CD14-positive monocyte (primary cell): ENCODE measurements around the gene MDP1. TPM values are rescaled to one million over a fixed set of nuclear protein-coding genes. Genes with fewer than 3 reads are reported as not detected.
A peak's percentile ranks its signal among the peaks of the same experiment; 100 is the strongest.

Source experiments
- DNase-seq, 3 donors: peaks; one replicate each; pipeline ENCODE4 v3.0.0-alpha.2; 2011 to 2022
- H2AFZ ChIP-seq: 2 replicates; pipeline ENCODE4 v1.6.0; 2012; ENCODE audit warnings: mild to moderate bottlenecking, low read depth, low read length, inconsistent platforms; ENCODE audit not compliant: insufficient read depth, poor library complexity, severe bottlenecking
- H3K27ac ChIP-seq, 2 donors: 1 replicate in 1 of 2; 2 replicates in 1 of 2; pipeline ENCODE4 v1.5.1; 2012 to 2013; ENCODE audit warnings: low read length in 2 of 2, control low read depth in 1 of 2, inconsistent platforms in 1 of 2, low read depth in 1 of 2, mild to moderate bottlenecking in 1 of 2
- H3K27me3 ChIP-seq, 2 donors: one replicate each; pipeline versions ENCODE4 v1.6.0 to v1.6.1; 2011 to 2013; ENCODE audit warnings: low read length in 2 of 2; ENCODE audit not compliant: control insufficient read depth in 2 of 2, insufficient read depth in 2 of 2
- H3K36me3 ChIP-seq, 2 donors: replicated peaks in 1 of 2; 1 replicate in 1 of 2; 2 replicates in 1 of 2; pipeline versions ENCODE4 v1.5.1 to v1.6.1; 2012 to 2013; ENCODE audit warnings: low read length in 2 of 2, control low read depth in 1 of 2, inconsistent platforms in 1 of 2, mild to moderate bottlenecking in 1 of 2; ENCODE audit not compliant: insufficient read depth in 2 of 2, control insufficient read depth in 1 of 2
- H3K4me1 ChIP-seq, 2 donors: 1 replicate in 1 of 2; 2 replicates in 1 of 2; pipeline versions ENCODE4 v1.5.1 to v1.6.1; 2012 to 2013; ENCODE audit warnings: low read length in 2 of 2, control low read depth in 1 of 2, inconsistent platforms in 1 of 2, mild to moderate bottlenecking in 1 of 2, moderate library complexity in 1 of 2; ENCODE audit not compliant: insufficient read depth in 2 of 2, control insufficient read depth in 1 of 2
- H3K4me2 ChIP-seq: replicated peaks from 2 replicates; pipeline ENCODE3; 2012; ENCODE audit warnings: low read length, moderate library complexity, mild to moderate bottlenecking; ENCODE audit not compliant: poor library complexity, severe bottlenecking; ENCODE audit errors: extremely low read depth
- H3K4me3 ChIP-seq, 3 experiments: fragments of 200-600 bp in 1 of 3; sonication (generic) in 1 of 3; replicated peaks in 1 of 3; 1 replicate in 2 of 3; 2 replicates in 1 of 3; pipeline ENCODE4 v1.5.1; 2011 to 2013; ENCODE audit warnings: low read length in 3 of 3, mild to moderate bottlenecking in 3 of 3, control low read depth in 2 of 3, low read depth in 2 of 3, inconsistent platforms in 1 of 3, moderate library complexity in 1 of 3
- H3K79me2 ChIP-seq: 2 replicates; pipeline ENCODE4 v1.6.0; 2012; ENCODE audit warnings: mild to moderate bottlenecking, control low read depth, inconsistent platforms, low read length, moderate library complexity; ENCODE audit not compliant: insufficient read depth
- H3K9ac ChIP-seq: 2 replicates; pipeline ENCODE4 v1.6.0; 2017; ENCODE audit warnings: low read length, mild to moderate bottlenecking; ENCODE audit not compliant: insufficient read depth, poor library complexity, severe bottlenecking
- H3K9me3 ChIP-seq, 2 donors: replicated peaks in 1 of 2; 1 replicate in 1 of 2; 2 replicates in 1 of 2; pipeline versions ENCODE4 v1.5.1 to v1.6.1; 2012 to 2013; ENCODE audit warnings: low read length in 2 of 2, control low read depth in 1 of 2; ENCODE audit not compliant: control insufficient read depth in 1 of 2, insufficient read depth in 1 of 2
- H4K20me1 ChIP-seq: 2 replicates; pipeline ENCODE4 v1.6.0; 2012; ENCODE audit warnings: mild to moderate bottlenecking, low read length, control low read depth, moderate library complexity; ENCODE audit not compliant: insufficient read depth
- H3K27ac Mint-ChIP-seq, 7 donors: one replicate each; pipeline ENCODE4 v1.8.0; 2020; ENCODE audit warnings: mild to moderate bottlenecking in 7 of 7, mixed read lengths in 7 of 7, moderate library complexity in 6 of 7, inconsistent platforms in 2 of 7
- H3K27me3 Mint-ChIP-seq, 3 donors: one replicate each; pipeline ENCODE4 v1.8.0; 2021 to 2022; ENCODE audit warnings: low read depth in 3 of 3, mild to moderate bottlenecking in 3 of 3, mixed read lengths in 3 of 3, moderate library complexity in 3 of 3, inconsistent platforms in 1 of 3
- H3K36me3 Mint-ChIP-seq, 2 donors: one replicate each; pipeline ENCODE4 v1.8.0; 2020; ENCODE audit warnings: mixed read lengths in 2 of 2, inconsistent platforms in 1 of 2, mild to moderate bottlenecking in 1 of 2
- H3K4me1 Mint-ChIP-seq: one replicate; pipeline ENCODE4 v1.8.0; 2020; ENCODE audit warnings: mild to moderate bottlenecking, mixed read lengths
- H3K4me3 Mint-ChIP-seq, 2 donors: one replicate each; pipeline ENCODE4 v1.8.0; 2020; ENCODE audit warnings: mild to moderate bottlenecking in 2 of 2, mixed read lengths in 2 of 2, moderate library complexity in 1 of 2
- H3K9me3 Mint-ChIP-seq, 7 donors: one replicate each; pipeline ENCODE4 v1.8.0; 2020 to 2022; ENCODE audit warnings: mixed read lengths in 7 of 7, mild to moderate bottlenecking in 6 of 7, moderate library complexity in 6 of 7, inconsistent platforms in 2 of 7
- CTCF ChIP-seq: fragments of 200-600 bp; IDR thresholded peaks from one replicate; pipeline ENCODE4 v1.8.0; 2022; ENCODE audit warnings: antibody characterized with exemption, mild to moderate bottlenecking
- WGBS: methylation state at CpG from one replicate; pipeline ENCODE4 v1.1.5; 2013; ENCODE audit warnings: missing lambda C conversion rate; ENCODE audit not compliant: insufficient coverage; 5-methylcytosine and 5-hydroxymethylcytosine counted together
- intact Hi-C, 2 donors: fragments of 100-400 bp; cut with micrococcal nuclease; formaldehyde crosslinking; loops; one replicate each; pipeline versions ENCODE4 v1.15.0 to v1.15.1; 2023
- polyA plus RNA-seq, 3 donors: library from polyadenylated mRNA; depleted of rRNA in 1 of 3; unstranded in 2 of 3; stranded (reverse) in 1 of 3; fragments of 300-500 nt in 2 of 3; fragments of >200 nt in 1 of 3; fragmentation: Illumina TruSeq in 2 of 3; gene quantifications; 1 replicate in 2 of 3; 2 replicates in 1 of 3; pipeline ENCODE4 v1.2.3, GENCODE V29; 2012 to 2021

The MDP1 gene
- polyA plus RNA-seq, 3 donors: 17.5 to 49.6 (median 37.5) TPM

GRCh38 chr14:24195186-24196070, 20.4 kb downstream of the MDP1 start, which contains the start of gene TM9SF1:
TM9SF1 (minus strand) TSS chr14:24195441; CDS start chr14:24195019, 422 bp downstream.
- Histone ChIP-seq H3K79me2 (peaks cover 63% of the 10 kb centered on the region), H3K9me3 (no peaks in the 10 kb centered on the region), H3K4me1 (peaks cover 23 to 31% of the 10 kb centered on the region in 2 donors), H3K27me3 (no peaks in the 10 kb centered on the region), H4K20me1 (no peaks in the 10 kb centered on the region), H3K27ac (peak within 1 kb of the TSS; percentile 77 to 94), H3K9ac (peak within 1 kb of the TSS; percentile 97), H3K4me3 (peak within 1 kb of the TSS; percentile 79 to 87 (median 86)), H3K4me2 (peak within 1 kb of the TSS; percentile 74), H3K36me3 (peaks cover 21 to 25% of the 10 kb centered on the region in 2 donors), H2AFZ (peak within 1 kb of the TSS; percentile 92)
- WGBS: under 1% methylated on average over 88 of the region's 89 CpGs
- H3K4me1 Mint-ChIP-seq: peaks cover 42% of the 10 kb centered on the region
- intact Hi-C loops: loop anchor here (5.0 kb wide), 1 partner anchor 37 kb away; the partner anchor contains the start of genes GMPR2 (in 2 of the 2) and NEDD8 (in 2 of the 2)
- H3K9me3 Mint-ChIP-seq: peaks cover 0 to 6% (median 4%) of the 10 kb centered on the region in 7 donors
- H3K27ac Mint-ChIP-seq: peak within 1 kb of the TSS; percentile 94 to 97 (median 96)
- peaks cover 37 to 50% of the 10 kb centered on the region in 2 donors for H3K36me3 Mint-ChIP-seq
- no peak for TF ChIP-seq CTCF
- DNase-seq: peak; percentile 77 to 87 (median 83)
- H3K4me3 Mint-ChIP-seq: peak within 1 kb of the TSS; percentile 95 to 97
- H3K27me3 Mint-ChIP-seq: no peaks in the 10 kb centered on the region

DNA sequence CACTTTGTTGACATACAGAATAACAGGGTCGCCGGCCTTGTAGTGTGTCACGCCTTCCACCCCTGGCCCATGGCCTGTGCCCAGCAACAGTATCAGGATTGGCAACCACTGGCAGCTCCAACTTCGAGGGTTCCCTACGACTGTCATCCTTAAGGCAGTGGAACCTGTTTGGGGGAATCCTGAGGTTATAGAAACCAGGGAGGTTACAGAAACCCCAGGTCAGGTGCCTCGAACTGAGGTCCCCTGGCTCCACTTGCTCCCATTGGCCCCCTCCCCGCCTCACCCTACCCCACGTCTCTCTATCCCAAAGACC, 21.0 kb downstream of the MDP1 start:
- Histone ChIP-seq H3K4me1 (peaks cover 23 to 31% of the 10 kb centered on the region in 2 donors), H3K27ac (peak overlapping the region; percentile 77 to 94)
- H3K4me1 Mint-ChIP-seq: peaks cover 42% of the 10 kb centered on the region

More for the DNA sequence above, 21.0 kb downstream of the MDP1 start:
- Histone ChIP-seq H3K9ac (peak overlapping the region; percentile 97), H3K9me3 (no peaks in the 10 kb centered on the region), H3K4me2 (peak overlapping the region; percentile 74), H2AFZ (peak overlapping the region; percentile 92), H4K20me1 (no peaks in the 10 kb centered on the region), H3K36me3 (peaks cover 21 to 31% of the 10 kb centered on the region in 2 donors), H3K27me3 (no peaks in the 10 kb centered on the region), H3K79me2 (peaks cover 63% of the 10 kb centered on the region), H3K4me3 (peak overlapping the region; percentile 79 to 87 (median 86))
- Mint-ChIP-seq H3K36me3 (peaks cover 39 to 51% of the 10 kb centered on the region in 2 donors), H3K9me3 (peaks cover 0 to 6% (median 4%) of the 10 kb centered on the region in 7 donors), H3K27me3 (no peaks in the 10 kb centered on the region), H3K4me3 (peak overlapping the region; percentile 95 to 97), H3K27ac (peak overlapping the region; percentile 89 to 97 (median 94))
- TF ChIP-seq CTCF: no peak
- 61% methylated on average over 7 of the region's 8 CpGs for WGBS
- no peak for DNase-seq
- intact Hi-C loops: loop anchor here (5.0 kb wide), 1 partner anchor 37 kb away; the partner anchor contains the start of genes GMPR2 (in 2 of the 2) and NEDD8 (in 2 of the 2)
